ENCODE results near the gene CREBRF. TPM values are rescaled to one million over a fixed set of nuclear protein-coding genes. Genes with fewer than 3 reads are reported as not detected.

The CREBRF gene
- total RNA-seq, 4 donors from 2014 or later, result 19.7 to 40.1 (median 35.2) TPM

GRCh38 chr5:173094012-173094661 is 38.0 kb downstream of the CREBRF start:
- TF ChIP-seq, protein P1, sequence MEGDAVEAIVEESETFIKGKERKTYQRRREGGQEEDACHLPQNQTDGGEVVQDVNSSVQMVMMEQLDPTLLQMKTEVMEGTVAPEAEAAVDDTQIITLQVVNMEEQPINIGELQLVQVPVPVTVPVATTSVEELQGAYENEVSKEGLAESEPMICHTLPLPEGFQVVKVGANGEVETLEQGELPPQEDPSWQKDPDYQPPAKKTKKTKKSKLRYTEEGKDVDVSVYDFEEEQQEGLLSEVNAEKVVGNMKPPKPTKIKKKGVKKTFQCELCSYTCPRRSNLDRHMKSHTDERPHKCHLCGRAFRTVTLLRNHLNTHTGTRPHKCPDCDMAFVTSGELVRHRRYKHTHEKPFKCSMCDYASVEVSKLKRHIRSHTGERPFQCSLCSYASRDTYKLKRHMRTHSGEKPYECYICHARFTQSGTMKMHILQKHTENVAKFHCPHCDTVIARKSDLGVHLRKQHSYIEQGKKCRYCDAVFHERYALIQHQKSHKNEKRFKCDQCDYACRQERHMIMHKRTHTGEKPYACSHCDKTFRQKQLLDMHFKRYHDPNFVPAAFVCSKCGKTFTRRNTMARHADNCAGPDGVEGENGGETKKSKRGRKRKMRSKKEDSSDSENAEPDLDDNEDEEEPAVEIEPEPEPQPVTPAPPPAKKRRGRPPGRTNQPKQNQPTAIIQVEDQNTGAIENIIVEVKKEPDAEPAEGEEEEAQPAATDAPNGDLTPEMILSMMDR (IDR thresholded peaks at IDR 0.05), result no peak
- TF ChIP-seq POLR2A (IDR thresholded peaks at IDR 0.05), result no peak
- H3K27me3 ChIP-seq, result no peaks in the 10 kb centered on the region
- no peaks in the 10 kb centered on the region for H3K36me3 ChIP-seq
- peak overlapping the region in 1 of 2 donors; percentile 43 for H3K27ac ChIP-seq
- intact Hi-C loops (cut with DNase I; ENCODE audit: low total_unique reads), result no loop called here
- no peak overlapping the region for H3K4me3 ChIP-seq
- DNase-seq, result no peak
- no peaks in the 10 kb centered on the region for H3K4me1 ChIP-seq
- H3K9me3 ChIP-seq, result no peaks in the 10 kb centered on the region

DNA sequence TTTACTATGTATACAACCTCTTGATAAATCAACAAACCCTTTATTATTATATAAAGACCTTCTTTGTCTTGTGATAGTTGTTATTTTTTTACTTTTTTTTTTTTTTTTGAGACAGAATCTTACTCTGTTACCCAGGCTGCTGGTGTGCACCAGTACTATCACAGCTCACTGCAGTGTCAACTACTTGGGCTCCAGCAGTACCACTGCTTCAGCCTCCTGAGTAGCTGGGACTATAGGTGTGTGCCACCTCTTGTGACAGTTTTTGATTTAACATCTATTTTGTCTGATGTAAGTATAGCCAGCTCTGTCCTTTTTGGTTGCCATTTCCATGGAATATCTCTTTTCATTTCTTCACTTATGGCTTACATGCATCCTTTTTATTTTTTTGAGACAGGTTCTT is 42.6 kb downstream of the CREBRF start:
- H3K4me3 ChIP-seq, result no peak overlapping the region
- no peaks in the 10 kb centered on the region for H3K36me3 ChIP-seq
- H3K27me3 ChIP-seq, result no peaks in the 10 kb centered on the region
- DNase-seq, result no peak
- TF ChIP-seq POLR2A (IDR thresholded peaks at IDR 0.05), result no peak
- TF ChIP-seq, protein P1 (IDR thresholded peaks at IDR 0.05), result no peak
- H3K9me3 ChIP-seq, result no peaks in the 10 kb centered on the region
- no peaks in the 10 kb centered on the region for H3K4me1 ChIP-seq
- H3K27ac ChIP-seq, result no peak overlapping the region
- intact Hi-C loops (cut with DNase I; ENCODE audit: low total_unique reads), result no loop called here

GRCh38 chr5:173099461-173099860 is 43.3 kb downstream of the CREBRF start:
- no peak for TF ChIP-seq POLR2A (IDR thresholded peaks at IDR 0.05)
- TF ChIP-seq, protein P1 (IDR thresholded peaks at IDR 0.05), result no peak
- Histone ChIP-seq H3K27ac (no peak overlapping the region), H3K27me3 (no peaks in the 10 kb centered on the region), H3K4me1 (no peaks in the 10 kb centered on the region), H3K36me3 (no peaks in the 10 kb centered on the region), H3K4me3 (no peak overlapping the region), H3K9me3 (no peaks in the 10 kb centered on the region)
- intact Hi-C loops (cut with DNase I; ENCODE audit: low total_unique reads), result no loop called here
- no peak for DNase-seq

- Histone ChIP-seq H3K9me3 (no peaks in the 10 kb centered on the region), H3K4me3 (no peak overlapping the region), H3K27me3 (no peaks in the 10 kb centered on the region), H3K27ac (no peak overlapping the region), H3K4me1 (no peaks in the 10 kb centered on the region), H3K36me3 (no peaks in the 10 kb centered on the region)
- TF ChIP-seq, protein P1 (IDR thresholded peaks at IDR 0.05), result no peak
- no peak for TF ChIP-seq POLR2A (IDR thresholded peaks at IDR 0.05)
- intact Hi-C loops (cut with DNase I; ENCODE audit: low total_unique reads), result no loop called here
- DNase-seq, result no peak
Measured at GRCh38 chr5:173101245-173101644, 45.1 kb downstream of the CREBRF start.

GRCh38 chr5:173103411-173103810 is 47.3 kb downstream of the CREBRF start:
- no peak for DNase-seq
- TF ChIP-seq, protein P1 (IDR thresholded peaks at IDR 0.05), result no peak
- no peak for TF ChIP-seq POLR2A (IDR thresholded peaks at IDR 0.05)
- Histone ChIP-seq H3K27me3 (no peaks in the 10 kb centered on the region), H3K4me1 (no peaks in the 10 kb centered on the region), H3K9me3 (no peaks in the 10 kb centered on the region), H3K36me3 (no peaks in the 10 kb centered on the region), H3K4me3 (no peak overlapping the region), H3K27ac (no peak overlapping the region)
- intact Hi-C loops (cut with DNase I; ENCODE audit: low total_unique reads), result no loop called here
